ENCODE results near the gene SP100. TPM values are rescaled to one million over a fixed set of nuclear protein-coding genes. Genes with fewer than 3 reads are reported as not detected.

The SP100 gene
- total RNA-seq, 2 donors from 2014 or later = 51.6 to 69.0 TPM

- no peak for TF ChIP-seq POLR2AphosphoS5 (IDR thresholded peaks at IDR 0.05)
- no peak for TF ChIP-seq POLR2A (IDR thresholded peaks at IDR 0.05)
- no peak for TF ChIP-seq CTCF (IDR thresholded peaks at IDR 0.05)
- H3K36me3 ChIP-seq = no peaks in the 10 kb centered on the region
These were observed 105.4 kb downstream of the SP100 start for GRCh38 chr2:230521386-230521785.

GRCh38 chr2:230525682-230526081 is 109.7 kb downstream of the SP100 start:
- no peaks in the 10 kb centered on the region for H3K9me3 ChIP-seq
- H3K4me3 ChIP-seq = no peak overlapping the region
- WGBS = 93% methylated on average over 3 of the region's 3 CpGs
- TF ChIP-seq POLR2AphosphoS5 (IDR thresholded peaks at IDR 0.05) = no peak
- no peak for TF ChIP-seq CTCF (IDR thresholded peaks at IDR 0.05)
- TF ChIP-seq POLR2A (IDR thresholded peaks at IDR 0.05) = no peak
- H3K4me1 ChIP-seq (replicated peaks) = no peaks in the 10 kb centered on the region
- no peak overlapping the region for H3K27ac ChIP-seq
- no peaks in the 10 kb centered on the region for H3K36me3 ChIP-seq
- H3K27me3 ChIP-seq (replicated peaks; ENCODE audit: insufficient read depth) = no peaks in the 10 kb centered on the region
- no peak for DNase-seq (ENCODE audit: low spot score)
- intact Hi-C loops (cut with DNase I) = no loop called here

More at GRCh38 chr2:230521386-230521785, 105.4 kb downstream of the SP100 start:
- no peak for DNase-seq (ENCODE audit: low spot score)
- 84% methylated on average over 2 of the region's 2 CpGs for WGBS
- H3K4me1 ChIP-seq (replicated peaks) = no peaks in the 10 kb centered on the region
- no peaks in the 10 kb centered on the region for H3K9me3 ChIP-seq
- intact Hi-C loops (cut with DNase I) = no loop called here
- no peak overlapping the region for H3K4me3 ChIP-seq
- H3K27me3 ChIP-seq (replicated peaks; ENCODE audit: insufficient read depth) = no peaks in the 10 kb centered on the region
- H3K27ac ChIP-seq = no peak overlapping the region

DNA sequence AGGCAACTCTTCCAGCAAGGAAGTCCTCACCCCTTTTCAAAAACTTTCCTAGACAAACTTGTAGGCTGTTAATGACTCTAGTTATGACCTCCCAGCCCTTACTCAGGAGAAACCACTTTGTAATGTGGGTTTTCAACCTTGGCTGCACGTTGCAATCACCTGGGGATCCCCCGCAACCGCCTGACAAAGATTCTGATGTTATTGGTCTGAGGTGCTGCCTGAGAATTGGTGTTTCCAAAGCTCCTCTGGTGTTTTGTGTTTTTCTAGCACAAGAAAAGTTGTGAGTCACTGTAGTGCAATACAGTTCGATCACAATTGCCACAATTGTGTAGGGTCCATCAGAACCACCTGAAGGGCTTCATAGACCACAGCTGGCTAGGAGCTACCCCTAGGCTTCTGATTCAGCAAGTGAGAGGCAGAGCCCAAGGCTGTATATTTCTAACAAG is 121.6 kb downstream of the SP100 start:
- TF ChIP-seq POLR2A (IDR thresholded peaks at IDR 0.05) (no peak), CTCF (IDR thresholded peaks at IDR 0.05) (no peak)
- H3K4me3 ChIP-seq = no peak overlapping the region
- no peaks in the 10 kb centered on the region for H3K4me1 ChIP-seq (replicated peaks)
- H3K9me3 ChIP-seq = no peaks in the 10 kb centered on the region
- no peak for DNase-seq (ENCODE audit: low spot score)
- WGBS = 76% methylated on average over 4 of the region's 4 CpGs
- intact Hi-C loops (cut with DNase I) = no loop called here
- H3K27ac ChIP-seq = no peak overlapping the region
- no peaks in the 10 kb centered on the region for H3K36me3 ChIP-seq
- no peaks in the 10 kb centered on the region for H3K27me3 ChIP-seq (replicated peaks; ENCODE audit: insufficient read depth)

DNA sequence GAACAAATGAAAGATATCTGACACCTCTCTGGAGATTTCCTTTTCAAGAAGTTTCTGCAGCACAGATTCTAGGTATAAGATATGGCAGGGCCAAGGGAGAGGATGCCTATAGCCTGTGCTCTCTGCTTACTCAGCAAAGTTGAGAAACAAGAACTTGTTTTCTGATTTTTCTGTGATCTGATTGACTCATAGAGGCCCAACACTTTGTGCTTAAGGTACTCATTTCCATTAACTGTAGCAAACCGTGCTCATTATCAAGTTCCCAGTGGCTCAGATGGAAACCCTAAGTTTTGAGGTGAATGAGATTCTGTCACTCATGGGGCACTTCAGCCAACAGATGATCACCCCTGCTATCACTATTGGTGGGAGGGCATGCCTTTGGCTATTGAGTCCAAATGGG is 124.3 kb downstream of the SP100 start:
- no peaks in the 10 kb centered on the region for H3K9me3 ChIP-seq
- H3K36me3 ChIP-seq = no peaks in the 10 kb centered on the region
- no peaks in the 10 kb centered on the region for H3K4me1 ChIP-seq (replicated peaks)
- TF ChIP-seq POLR2AphosphoS5 (IDR thresholded peaks at IDR 0.05) = no peak
- TF ChIP-seq POLR2A (IDR thresholded peaks at IDR 0.05) = no peak
- no peak for TF ChIP-seq CTCF (IDR thresholded peaks at IDR 0.05)
- no peak overlapping the region for H3K27ac ChIP-seq
- no peak for DNase-seq (ENCODE audit: low spot score)
- 95% methylated on average over 1 of the region's 1 CpG for WGBS
- intact Hi-C loops (cut with DNase I) = no loop called here
- H3K4me3 ChIP-seq = no peak overlapping the region
- H3K27me3 ChIP-seq (replicated peaks; ENCODE audit: insufficient read depth) = no peaks in the 10 kb centered on the region

DNA sequence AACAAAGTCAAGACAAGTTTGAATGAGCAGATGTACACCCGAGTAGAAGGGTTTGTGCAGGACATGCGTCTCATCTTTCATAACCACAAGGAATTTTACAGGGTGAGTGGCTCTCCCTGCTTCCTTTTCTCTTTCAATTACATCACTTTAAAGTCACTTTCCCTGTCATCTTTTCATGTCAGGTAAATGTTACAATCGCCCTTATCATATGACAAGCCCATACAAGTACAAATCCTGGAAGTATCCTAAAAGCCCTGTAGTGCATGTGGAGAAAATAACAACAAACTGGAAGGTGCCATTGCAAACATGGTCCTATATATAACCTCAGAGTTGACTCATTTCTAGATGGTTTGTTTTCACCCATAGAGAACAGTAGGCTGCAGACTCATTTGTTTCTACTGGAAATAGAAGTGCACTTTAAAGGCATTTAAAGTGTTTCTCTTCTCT is 126.0 kb downstream of the SP100 start:
- no peak for DNase-seq (ENCODE audit: low spot score)
- Histone ChIP-seq H3K4me1 (replicated peaks) (no peaks in the 10 kb centered on the region), H3K27me3 (replicated peaks; ENCODE audit: insufficient read depth) (no peaks in the 10 kb centered on the region), H3K36me3 (no peaks in the 10 kb centered on the region), H3K27ac (no peak overlapping the region), H3K4me3 (no peak overlapping the region), H3K9me3 (no peaks in the 10 kb centered on the region)
- 17% methylated on average over 3 of the region's 3 CpGs for WGBS
- no peak for TF ChIP-seq CTCF (IDR thresholded peaks at IDR 0.05)
- no peak for TF ChIP-seq POLR2A (IDR thresholded peaks at IDR 0.05)
- TF ChIP-seq POLR2AphosphoS5 (IDR thresholded peaks at IDR 0.05) = no peak
- intact Hi-C loops (cut with DNase I) = no loop called here

Data from prostate gland (tissue), 2 donors.